ENCODE results near the gene COL11A1.
"Not testable (repeated sequence)": the region's sequence is repeated elsewhere in the genome, so short reads cannot be mapped to it uniquely, and the experiment has no call there.

COL11A1 gene

DNA sequence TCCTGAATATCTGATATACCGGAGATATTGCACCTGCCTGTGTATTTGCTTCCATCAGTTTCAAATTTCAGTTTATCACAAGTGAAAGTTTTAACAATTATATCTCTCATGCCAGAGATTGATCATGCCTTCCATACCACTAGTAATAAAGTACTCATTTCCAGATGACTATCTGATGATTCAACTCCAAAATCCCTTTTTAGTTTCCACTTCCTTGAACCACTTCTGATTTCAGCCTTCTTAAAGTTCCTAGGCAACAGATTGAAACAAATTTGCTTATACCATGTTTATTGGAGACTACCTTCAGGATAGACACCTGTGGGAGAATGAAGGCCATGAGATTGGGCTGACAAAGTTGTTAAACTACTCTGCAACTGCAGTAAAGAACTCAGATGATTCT is 21.5 kb upstream of the COL11A1 start:
- POLR2A ChIA-PET: no interaction called here
- no peaks in the 10 kb centered on the region for H3K9me3 ChIP-seq (ENCODE audit: control insufficient read depth, insufficient read depth, low read depth, low read length)
- H3K4me1 ChIP-seq (ENCODE audit: control insufficient read depth, insufficient read depth, low read length): no peaks in the 10 kb centered on the region
- H3K27ac ChIP-seq (ENCODE audit: extremely low read depth, low read depth, low read length): no peak overlapping the region
- TF ChIP-seq ZNF138 (tag by site-specific recombination; IDR thresholded peaks at IDR 0.05; ENCODE audit: borderline replicate concordance) (no peak), ZNF146 (tag by site-specific recombination; IDR thresholded peaks at IDR 0.05) (no peak), ZNF549 (tag by site-specific recombination; IDR thresholded peaks at IDR 0.05) (no peak), ZNF223 (tag by site-specific recombination; IDR thresholded peaks at IDR 0.05) (no peak), ZNF112 (tag by site-specific recombination; IDR thresholded peaks at IDR 0.05) (no peak), ZSCAN18 (tag by site-specific recombination; IDR thresholded peaks at IDR 0.05) (no peak), ZNF544 (tag by site-specific recombination; IDR thresholded peaks at IDR 0.05) (no peak), ZNF629 (tag by site-specific recombination; IDR thresholded peaks at IDR 0.05) (no peak), ZBTB17 (tag by site-specific recombination; IDR thresholded peaks at IDR 0.05) (no peak), ZSCAN16 (tag by site-specific recombination; IDR thresholded peaks at IDR 0.05) (no peak), ZNF157 (tag by site-specific recombination; IDR thresholded peaks at IDR 0.05) (no peak), ZNF510 (tag by site-specific recombination; IDR thresholded peaks at IDR 0.05; ENCODE audit: insufficient replicate concordance) (no peak), INSM2 (tag by site-specific recombination; IDR thresholded peaks at IDR 0.05) (no peak), ZNF76 (tag by site-specific recombination; IDR thresholded peaks at IDR 0.05; ENCODE audit: borderline replicate concordance, low read depth) (no peak), GFI1B (tag by site-specific recombination; IDR thresholded peaks at IDR 0.05) (no peak), ZFHX2 (tag by site-specific recombination; conservative IDR thresholded peaks at IDR 0.05) (no peak), ZNF621 (tag by site-specific recombination; IDR thresholded peaks at IDR 0.05) (no peak)
- no peaks in the 10 kb centered on the region for H3K36me3 ChIP-seq (ENCODE audit: control insufficient read depth in 2 of 2, insufficient read depth in 1 of 2, low read length in 2 of 2)
- CTCF ChIA-PET: no interaction called here
- no peak overlapping the region for H3K4me3 ChIP-seq (ENCODE audit: low read depth, low read length)

DNA sequence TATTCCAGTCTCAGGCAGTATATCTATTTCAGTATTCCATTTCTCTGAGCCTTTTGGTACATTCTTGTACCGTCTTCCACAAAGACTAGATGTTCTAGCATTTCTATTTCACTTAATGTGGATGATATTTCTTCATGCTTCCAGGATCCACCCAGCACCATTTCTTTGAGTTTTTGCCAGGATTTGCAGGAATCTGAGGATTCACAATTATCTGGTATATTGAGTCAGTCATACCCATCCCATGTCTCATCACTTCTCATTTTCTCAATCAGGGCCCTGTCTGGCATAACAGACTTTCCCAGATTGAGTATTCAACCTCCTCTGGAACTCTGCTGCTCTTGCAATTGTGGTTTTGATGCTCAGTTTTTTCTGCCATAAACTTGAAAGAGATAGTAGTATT is 20.9 kb upstream of the COL11A1 start:
- Histone ChIP-seq H3K4me1 (ENCODE audit: control insufficient read depth, insufficient read depth, low read length) (no peaks in the 10 kb centered on the region), H3K9me3 (ENCODE audit: control insufficient read depth, insufficient read depth, low read depth, low read length) (no peaks in the 10 kb centered on the region), H3K4me3 (ENCODE audit: low read depth, low read length) (no peak overlapping the region), H3K27ac (ENCODE audit: extremely low read depth, low read depth, low read length) (no peak overlapping the region), H3K36me3 (ENCODE audit: control insufficient read depth in 2 of 2, insufficient read depth in 1 of 2, low read length in 2 of 2) (no peaks in the 10 kb centered on the region)
- no peak for TF ChIP-seq KLF8 (tag by site-specific recombination; IDR thresholded peaks at IDR 0.05)
- TF ChIP-seq ATF2 (tag by site-specific recombination; IDR thresholded peaks at IDR 0.05; ENCODE audit: low read depth): no peak
- no peak for TF ChIP-seq ZNF560 (tag by site-specific recombination; IDR thresholded peaks at IDR 0.05; ENCODE audit: borderline replicate concordance)
- no peak for TF ChIP-seq ZNF549 (tag by site-specific recombination; IDR thresholded peaks at IDR 0.05)
- no peak for TF ChIP-seq ZBTB20 (tag by site-specific recombination; IDR thresholded peaks at IDR 0.05)
- TF ChIP-seq ZNF768 (tag by site-specific recombination; IDR thresholded peaks at IDR 0.05): no peak
- TF ChIP-seq, protein P1, sequence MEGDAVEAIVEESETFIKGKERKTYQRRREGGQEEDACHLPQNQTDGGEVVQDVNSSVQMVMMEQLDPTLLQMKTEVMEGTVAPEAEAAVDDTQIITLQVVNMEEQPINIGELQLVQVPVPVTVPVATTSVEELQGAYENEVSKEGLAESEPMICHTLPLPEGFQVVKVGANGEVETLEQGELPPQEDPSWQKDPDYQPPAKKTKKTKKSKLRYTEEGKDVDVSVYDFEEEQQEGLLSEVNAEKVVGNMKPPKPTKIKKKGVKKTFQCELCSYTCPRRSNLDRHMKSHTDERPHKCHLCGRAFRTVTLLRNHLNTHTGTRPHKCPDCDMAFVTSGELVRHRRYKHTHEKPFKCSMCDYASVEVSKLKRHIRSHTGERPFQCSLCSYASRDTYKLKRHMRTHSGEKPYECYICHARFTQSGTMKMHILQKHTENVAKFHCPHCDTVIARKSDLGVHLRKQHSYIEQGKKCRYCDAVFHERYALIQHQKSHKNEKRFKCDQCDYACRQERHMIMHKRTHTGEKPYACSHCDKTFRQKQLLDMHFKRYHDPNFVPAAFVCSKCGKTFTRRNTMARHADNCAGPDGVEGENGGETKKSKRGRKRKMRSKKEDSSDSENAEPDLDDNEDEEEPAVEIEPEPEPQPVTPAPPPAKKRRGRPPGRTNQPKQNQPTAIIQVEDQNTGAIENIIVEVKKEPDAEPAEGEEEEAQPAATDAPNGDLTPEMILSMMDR (tag by site-specific recombination; IDR thresholded peaks at IDR 0.05): no peak
- TF ChIP-seq ZNF473 (tag by site-specific recombination; IDR thresholded peaks at IDR 0.05): no peak
- no peak for TF ChIP-seq ZBTB21 (tag by site-specific recombination; IDR thresholded peaks at IDR 0.05)
- TF ChIP-seq ZNF843 (tag by site-specific recombination; IDR thresholded peaks at IDR 0.05): no peak
- no peak for TF ChIP-seq ZNF830 (tag by site-specific recombination; IDR thresholded peaks at IDR 0.05; ENCODE audit: low read depth)
- ChIA-PET POLR2A (no interaction called here), CTCF (no interaction called here)

GRCh38 chr1:103128256-103128655 is 19.9 kb upstream of the COL11A1 start:
- CTCF ChIA-PET: not testable (repeated sequence)

More at GRCh38 chr1:103128256-103128655, 19.9 kb upstream of the COL11A1 start:
- H3K9me3 ChIP-seq (ENCODE audit: control insufficient read depth, insufficient read depth, low read depth, low read length); H3K4me1 ChIP-seq (ENCODE audit: control insufficient read depth, insufficient read depth, low read length); H3K36me3 ChIP-seq (ENCODE audit: control insufficient read depth in 2 of 2, insufficient read depth in 1 of 2, low read length in 2 of 2); POLR2A ChIA-PET; H3K4me3 ChIP-seq (ENCODE audit: low read depth, low read length); H3K27ac ChIP-seq (ENCODE audit: extremely low read depth, low read depth, low read length): not testable (repeated sequence)
